ENCODE measurements around the gene AFF1.
"Not testable (repeated sequence)": the region's sequence is repeated elsewhere in the genome, so short reads cannot be mapped to it uniquely, and the experiment has no call there.

AFF1 gene

GRCh38 chr4:87058356-87059073 is 123.7 kb downstream of the AFF1 start:
- FAIRE-seq, result no peak

DNA sequence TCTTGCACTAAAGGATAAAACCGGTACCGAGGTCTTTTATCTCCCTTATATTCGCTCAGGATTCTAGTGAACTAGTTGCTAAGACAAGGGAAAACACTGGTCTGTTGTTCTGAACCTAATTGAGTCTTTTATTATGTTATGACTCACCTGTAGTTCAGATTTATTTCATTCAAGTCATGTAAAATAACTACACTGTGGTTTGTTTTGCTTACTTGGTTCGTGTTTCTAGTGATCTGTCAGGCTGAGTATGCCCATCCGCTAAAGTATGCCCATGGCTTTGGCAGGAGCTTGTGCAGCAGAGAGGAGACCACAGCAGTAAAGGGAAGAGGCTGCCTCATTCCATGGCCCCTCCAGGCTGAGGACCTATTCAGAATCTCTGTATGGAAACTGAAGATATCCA is 126.1 kb downstream of the AFF1 start:
- FAIRE-seq, result no peak

DNA sequence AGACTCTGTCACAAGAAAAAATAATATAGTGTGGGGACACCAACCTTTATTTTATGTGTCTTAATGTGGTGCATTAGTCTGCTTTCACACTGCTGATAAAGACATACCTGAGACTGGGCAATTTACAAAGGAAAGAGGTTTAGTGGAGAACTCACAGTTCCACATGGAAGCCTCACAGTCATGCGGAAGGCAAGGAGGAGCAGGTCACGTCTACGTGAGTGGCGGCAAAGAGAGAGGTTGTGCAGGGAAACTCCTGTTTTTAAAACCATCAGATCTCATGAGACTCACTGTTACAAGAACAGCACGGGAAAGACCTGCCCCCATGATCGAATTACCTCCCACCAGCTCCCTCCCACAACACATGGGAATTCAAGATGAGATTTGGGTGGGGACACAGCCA is 130.2 kb downstream of the AFF1 start:
- no peak for FAIRE-seq

DNA sequence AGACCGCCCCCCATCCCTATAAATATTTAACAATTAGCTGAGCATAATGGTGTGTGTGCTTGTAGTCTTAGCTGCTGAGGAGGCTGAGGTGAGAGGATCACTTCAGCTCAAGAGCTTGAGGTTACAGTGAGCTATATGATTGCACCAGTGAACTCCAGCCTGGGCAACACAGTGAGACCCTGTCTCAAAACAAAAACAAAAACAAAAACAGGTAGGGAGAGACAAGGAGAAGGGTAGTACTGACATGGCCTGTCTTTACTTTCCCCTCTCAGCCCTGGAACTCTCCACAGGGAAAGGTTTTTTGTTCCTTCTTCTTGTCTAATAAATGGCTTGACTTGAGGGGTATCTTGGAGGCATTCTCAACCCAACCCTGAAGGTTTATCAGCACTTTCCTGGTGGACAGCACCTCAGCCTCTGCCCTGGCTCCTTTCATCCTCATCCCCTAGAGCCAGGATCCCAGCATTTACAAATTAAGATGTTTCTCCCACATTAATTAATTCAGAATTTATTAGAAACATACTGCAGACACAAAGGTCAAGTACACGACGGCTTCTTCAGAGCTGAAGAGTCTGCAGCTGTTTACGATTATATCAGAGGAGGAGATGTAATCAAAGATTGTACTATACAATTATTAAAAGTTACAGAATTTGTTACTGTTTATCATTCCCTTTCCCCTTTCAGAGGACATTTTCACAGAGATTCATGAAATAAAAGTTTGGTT is 131.8 kb downstream of the AFF1 start:
- FAIRE-seq, result no peak

DNA sequence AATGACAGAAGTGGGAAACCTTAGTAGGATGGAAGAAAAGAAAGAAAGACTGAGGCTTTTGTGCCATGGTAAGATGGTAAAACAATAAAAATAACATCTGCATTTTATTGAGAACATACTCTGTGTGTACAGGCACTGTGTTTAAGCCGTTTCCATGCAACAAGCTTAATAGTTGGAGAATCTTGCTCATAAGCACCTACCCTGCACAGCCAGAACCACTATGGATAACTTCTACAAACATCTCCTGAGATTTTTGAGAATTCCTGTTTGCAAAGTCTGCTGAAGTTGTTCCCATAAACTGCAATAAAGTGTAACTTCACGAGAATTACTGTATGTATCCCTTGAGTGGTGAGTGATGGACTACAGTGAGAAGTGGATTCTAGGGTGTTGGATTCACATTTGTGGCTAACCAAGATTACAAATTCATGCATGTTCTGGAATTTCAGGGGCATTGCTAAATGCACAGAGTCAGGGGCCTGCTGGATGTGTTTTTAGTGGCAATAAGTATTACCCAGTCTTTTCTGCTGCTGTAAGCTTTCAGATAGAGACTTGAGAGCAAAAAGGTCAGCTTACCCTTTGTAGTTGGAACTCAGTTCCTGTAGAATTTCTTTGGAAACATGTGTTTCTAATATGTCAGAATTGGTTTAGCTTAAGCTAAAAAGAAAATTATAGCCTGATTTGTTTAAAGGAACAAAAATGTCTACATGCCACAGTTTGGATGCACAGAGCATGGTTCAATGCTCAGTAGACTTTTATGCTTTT is 132.5 kb downstream of the AFF1 start:
- FAIRE-seq, result no peak

DNA sequence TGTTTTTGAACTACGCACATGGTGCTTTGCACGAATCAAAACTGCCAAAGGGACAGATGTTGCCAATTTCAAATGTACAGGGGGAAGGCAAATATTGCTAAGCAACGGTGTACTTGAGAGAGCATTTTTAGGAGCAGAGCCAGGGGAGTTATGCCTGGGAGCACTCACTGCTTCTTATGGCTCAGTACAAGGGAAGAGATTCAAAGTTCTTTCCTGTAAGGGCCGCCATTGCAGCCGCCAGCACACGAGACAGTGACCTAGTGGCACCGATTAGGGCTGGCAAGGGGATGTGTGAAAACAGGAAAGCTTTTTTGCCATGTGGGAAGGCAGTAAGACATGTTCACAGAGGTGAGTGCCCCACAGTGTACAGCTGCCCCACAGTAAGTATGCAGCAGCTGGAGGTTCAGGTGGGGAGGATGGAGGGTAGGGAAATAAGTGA is 133.8 kb downstream of the AFF1 start:
- FAIRE-seq, result no peak

DNA sequence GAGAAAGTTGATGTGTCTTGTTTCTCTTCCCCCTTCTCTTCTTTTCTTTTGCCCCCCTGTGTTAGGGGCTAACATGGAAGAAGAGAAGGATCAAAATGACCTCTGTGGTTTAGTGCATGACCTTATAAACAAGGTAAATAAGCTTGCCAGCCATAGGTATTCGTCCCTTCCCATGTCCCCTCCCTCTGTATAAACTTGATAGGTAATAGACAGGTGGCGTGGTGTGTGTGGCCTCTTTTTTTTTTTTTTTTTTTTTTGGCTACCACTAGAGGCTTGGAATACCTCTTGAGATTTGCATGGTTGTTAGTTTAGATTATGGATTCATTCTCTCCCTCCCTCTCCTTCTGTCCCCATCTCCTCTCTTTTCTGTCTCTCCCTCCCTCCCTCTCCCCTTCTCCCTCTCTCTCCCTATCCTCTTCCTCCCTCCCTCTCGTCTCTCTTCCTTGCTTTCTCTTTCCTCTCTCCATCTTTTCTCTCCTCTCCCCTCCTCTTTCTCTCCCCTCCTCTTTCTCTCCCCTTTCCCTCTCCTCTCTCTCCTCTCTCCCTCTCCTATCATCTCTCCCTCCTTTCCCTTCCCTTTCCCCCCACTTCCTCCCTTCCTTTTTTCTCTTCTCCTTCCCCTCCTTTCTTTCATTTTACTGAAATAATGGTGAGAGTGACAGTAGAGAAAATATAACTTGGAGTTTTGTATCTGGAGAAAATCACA is 134.4 kb downstream of the AFF1 start:
- FAIRE-seq, result no peak

DNA sequence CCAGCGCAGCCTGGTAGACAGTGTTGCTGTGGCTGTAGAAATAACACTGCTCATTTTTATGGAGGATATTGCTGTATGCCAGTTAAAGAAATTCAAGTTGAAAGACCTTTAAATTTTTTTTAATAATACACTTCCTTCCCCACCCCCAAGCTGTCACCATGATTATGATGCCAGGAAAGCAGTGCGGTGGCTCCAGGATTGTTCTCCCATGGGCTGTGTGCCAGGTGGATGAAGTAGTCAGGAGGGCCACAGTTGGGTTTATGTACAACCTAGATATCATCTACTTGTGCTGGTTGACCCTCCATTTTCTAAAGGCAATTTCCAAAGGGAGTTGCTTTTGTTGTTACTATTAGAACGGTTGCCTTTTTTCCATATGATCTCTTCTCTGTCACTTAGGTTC is 136.6 kb downstream of the AFF1 start:
- FAIRE-seq, result no peak

DNA sequence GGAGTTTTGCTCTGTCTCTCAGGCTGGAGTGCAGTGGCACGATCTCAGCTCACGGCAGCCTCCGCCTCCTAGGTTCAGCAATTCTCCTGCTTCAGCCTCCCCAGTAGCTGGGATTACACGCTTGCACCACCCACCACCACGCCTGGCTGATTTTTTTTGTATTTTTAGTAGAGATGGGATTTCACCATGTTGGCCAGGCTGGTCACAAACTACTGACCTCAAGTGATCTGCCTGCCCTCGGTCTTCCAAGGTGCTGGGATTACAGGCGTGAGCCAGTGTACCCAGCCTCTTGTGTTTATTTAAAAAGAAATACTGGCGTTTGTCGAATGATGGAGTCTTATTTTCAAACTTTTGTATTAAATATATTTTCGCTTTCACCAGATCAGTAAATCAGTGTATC is 137.7 kb downstream of the AFF1 start:
- not testable (repeated sequence) for FAIRE-seq

DNA sequence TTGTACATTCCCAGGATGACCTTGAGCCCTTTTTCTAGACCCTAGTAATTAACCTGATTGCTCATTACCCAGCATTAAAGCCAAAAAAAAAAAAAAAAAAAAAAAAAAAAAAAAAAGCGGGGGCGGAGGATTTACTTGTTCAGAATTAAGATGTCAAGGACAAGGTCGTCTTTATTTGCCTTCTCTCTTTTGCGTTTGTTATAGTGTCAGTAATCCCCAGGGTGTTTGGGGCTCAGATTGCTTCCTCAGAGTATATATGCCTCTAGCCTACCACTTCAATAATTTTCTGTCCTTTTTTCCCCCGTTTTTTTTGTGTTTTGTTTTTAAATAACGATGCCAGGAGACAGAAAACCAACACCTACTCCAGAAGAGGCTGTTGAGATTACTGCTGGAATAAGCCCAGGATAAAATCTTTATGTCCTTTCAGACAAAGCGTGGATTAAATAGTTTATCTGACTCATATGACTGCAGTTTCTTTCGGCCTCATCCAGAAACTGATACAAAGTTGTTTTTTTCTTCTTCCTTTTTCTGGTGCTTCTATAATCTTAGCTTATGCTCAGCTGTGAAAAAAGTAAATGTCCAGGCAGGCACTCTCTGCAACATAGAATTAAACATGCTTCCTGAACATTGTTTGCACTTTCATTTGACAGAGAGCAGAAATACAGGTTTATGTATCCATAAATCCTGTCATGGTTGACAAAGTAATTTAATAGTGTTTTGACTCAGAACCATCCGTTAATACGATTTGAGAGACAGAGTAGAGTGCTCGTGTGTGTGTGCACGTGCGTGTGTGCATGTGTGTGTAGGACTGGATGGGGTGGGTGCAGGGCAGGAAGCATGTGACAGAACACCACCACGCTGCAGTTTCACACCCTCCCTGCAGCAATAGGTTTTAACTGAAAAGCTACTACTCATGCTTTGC is 138.6 kb downstream of the AFF1 start:
- no peak for FAIRE-seq

DNA sequence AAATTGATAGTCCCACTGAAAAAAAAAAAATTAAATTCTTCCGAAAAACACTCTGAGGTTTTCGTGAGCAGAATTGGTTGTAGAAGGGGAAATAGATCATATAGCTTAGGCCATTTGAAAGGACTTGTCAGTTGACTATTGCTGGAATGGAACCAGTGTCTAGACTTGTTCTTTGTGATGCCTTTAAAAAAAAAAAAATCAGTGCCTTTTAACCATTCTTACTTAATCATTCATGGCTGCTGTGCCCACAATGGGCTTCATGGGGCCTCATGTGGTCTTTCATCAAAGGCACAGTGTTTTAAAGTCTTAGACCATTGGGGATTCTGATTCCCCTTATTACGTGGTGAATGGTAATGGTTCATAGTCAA is 139.3 kb downstream of the AFF1 start:
- no peak for FAIRE-seq

DNA sequence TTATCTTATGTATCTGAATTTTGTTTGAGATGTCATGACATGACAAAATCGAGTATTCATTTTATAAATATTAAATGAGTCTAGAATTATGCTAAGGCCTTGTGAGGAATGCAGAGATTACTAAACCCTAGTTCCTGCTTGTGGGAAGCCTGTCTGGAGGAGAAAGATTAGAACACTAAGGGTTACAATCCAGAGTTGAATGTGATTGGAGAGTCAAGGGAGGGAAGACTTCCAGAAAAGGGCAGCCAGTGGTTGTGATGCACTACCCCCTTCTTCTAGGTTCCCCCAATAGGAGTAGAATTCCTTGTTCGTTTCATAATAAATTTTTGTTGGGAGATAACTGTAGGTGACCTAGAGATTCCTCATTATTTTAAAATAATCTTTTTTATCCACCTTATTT is 141.1 kb downstream of the AFF1 start:
- no peak for FAIRE-seq

DNA sequence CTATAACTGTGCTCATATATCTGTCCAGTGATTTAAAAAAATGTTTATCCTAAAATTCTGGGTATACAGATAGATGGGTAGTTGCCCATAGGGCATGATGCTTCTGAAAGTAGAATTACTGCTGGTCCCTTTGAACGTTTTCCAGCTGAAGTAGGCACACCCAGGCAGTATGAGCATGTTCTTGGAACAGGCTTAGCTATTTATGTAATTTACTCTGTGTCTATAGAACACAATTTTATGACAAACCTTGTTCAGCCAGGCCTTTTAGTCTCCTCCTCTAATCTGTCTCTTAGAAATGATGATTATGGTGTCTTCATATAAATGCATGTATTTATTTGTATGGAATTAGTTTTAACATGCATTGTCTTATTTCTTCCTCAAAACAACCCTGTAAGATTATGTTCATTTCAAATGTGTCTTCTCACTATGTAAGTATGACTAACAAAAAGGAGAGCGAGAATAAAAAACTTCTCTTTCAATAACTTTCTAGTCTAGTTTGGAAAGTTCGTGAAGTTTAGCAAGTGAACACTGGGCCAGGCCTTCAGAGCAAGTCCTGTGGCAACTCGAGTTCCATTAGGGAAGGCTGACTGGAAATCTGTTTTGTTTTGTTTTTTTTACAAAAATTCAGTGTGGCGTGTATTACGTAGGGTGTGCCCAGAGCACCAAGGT is 142.0 kb downstream of the AFF1 start:
- FAIRE-seq, result peak; percentile 10

GRCh38 chr4:87077914-87078585 is 143.2 kb downstream of the AFF1 start:
- no peak for FAIRE-seq

- FAIRE-seq, result no peak
Observed at GRCh38 chr4:87078987-87079486, 144.2 kb downstream of the AFF1 start.

- FAIRE-seq, result no peak
Observed at GRCh38 chr4:87079967-87080366, 145.2 kb downstream of the AFF1 start.

- FAIRE-seq, result no peak
Observed at GRCh38 chr4:87080462-87080861, 145.7 kb downstream of the AFF1 start.

DNA sequence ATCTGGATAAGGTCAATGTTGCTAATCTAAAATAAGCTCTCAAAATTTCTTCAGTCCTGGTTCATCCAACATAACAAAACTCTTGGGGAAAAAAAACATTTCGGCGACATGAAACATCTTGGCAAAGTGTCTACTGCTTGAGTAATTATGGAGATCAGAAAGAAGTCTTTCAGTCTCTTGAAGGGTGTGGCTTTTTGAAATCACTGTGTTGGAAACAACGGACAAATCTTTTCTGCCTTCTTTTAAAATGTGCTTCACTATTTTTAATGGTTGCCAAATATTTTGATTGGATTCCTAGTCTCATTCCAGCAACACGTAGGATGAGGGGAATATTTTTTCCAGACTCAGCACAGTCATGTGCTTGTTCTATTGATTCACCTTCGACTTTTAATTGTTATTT is 147.0 kb downstream of the AFF1 start:
- FAIRE-seq, result no peak

DNA sequence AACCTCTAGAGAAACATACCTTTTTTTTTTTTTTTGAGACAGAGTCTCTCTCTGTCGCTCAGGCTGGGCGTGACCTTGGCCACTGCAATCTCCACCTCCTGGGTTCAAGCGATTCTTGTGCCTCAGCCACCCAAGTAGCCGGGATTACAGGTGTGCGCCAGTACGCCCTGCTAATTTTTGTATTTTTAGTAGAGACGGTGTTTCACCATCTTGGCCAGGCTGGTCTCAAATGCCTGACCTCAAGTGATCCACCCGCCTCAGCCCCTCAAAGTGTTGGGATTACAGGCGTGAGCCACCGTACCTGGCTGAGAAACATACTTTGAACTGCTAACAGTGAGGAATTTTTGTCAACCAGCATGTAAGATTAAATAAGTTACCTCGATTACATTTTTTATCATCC is 150.9 kb downstream of the AFF1 start:
- not testable (repeated sequence) for FAIRE-seq

- no peak for FAIRE-seq
Observed at GRCh38 chr4:87086143-87086805, 151.5 kb downstream of the AFF1 start.

Data from colon (tissue), 2 donors.